PC-9 (cell line): ENCODE results near the gene WFIKKN2.

Experiments
- CTCF ChIP-seq: fragments of 200-600 bp; sonication (generic); conservative IDR thresholded peaks from 2 replicates; pipeline ENCODE4 v1.6.1; 2017; ENCODE audit warnings: mixed run types, antibody characterized with exemption, mild to moderate bottlenecking, moderate library complexity
- EZH2 ChIP-seq: fragments of 200-600 bp; sonication (generic); IDR thresholded peaks from 2 replicates; pipeline ENCODE4 v1.8.0; 2017; ENCODE audit warnings: antibody characterized with exemption, low read depth

DNA sequence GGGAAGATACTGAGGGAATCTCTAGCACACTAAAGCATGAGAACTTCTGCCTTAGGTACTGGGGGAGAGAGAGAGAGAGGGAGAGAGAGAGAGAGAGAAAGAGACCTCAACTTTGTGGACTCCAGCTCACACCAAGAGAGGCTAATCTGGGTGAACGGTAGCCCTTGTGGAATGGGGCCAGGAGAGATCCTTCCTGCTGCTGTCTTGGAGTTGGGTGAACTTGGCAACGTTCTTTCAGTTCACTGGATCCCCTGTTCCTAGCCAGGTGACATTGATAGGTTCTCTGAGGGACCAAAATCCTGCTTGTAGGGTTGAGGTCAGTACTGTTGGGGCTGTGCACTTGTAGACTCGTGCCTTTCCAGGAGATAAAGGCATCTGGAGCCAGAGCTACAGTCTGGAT lies 26.5 kb upstream of the WFIKKN2 start:
- TF ChIP-seq CTCF (no peak), EZH2 (no peak)
